Kidney (tissue), 14 donors: ENCODE data around the gene PLIN5. TPM values are rescaled to one million over a fixed set of nuclear protein-coding genes. Genes with fewer than 3 reads are reported as not detected.

Experiments
- DNase-seq, 5 donors: peaks; one replicate each; pipeline ENCODE4 v3.0.0-alpha.2; 2013 to 2020
- FAIRE-seq: peaks from 2 replicates; lab custom pipeline; 2012; peaks lifted over from hg19 to GRCh38; lab: Jason Lieb, UNC
- H3K27ac ChIP-seq, 2 donors: one replicate each; pipeline ENCODE4 v1.7.0; 2013; ENCODE audit warnings: low read depth in 2 of 2, low read length in 2 of 2, inconsistent platforms in 1 of 2
- H3K27me3 ChIP-seq: one replicate; pipeline ENCODE4 v1.7.1; 2013; ENCODE audit warnings: low read length, inconsistent platforms; ENCODE audit not compliant: control insufficient read depth, insufficient read depth
- H3K36me3 ChIP-seq, 3 donors: one replicate each; pipeline versions ENCODE4 v1.7.0 to v1.7.1; 2013; ENCODE audit warnings: low read length in 3 of 3, control low read depth in 1 of 3, inconsistent platforms in 1 of 3; ENCODE audit not compliant: insufficient read depth in 3 of 3, control insufficient read depth in 2 of 3
- H3K4me1 ChIP-seq, 3 donors: one replicate each; pipeline versions ENCODE4 v1.7.0 to v1.7.1; 2013; ENCODE audit warnings: low read length in 3 of 3, inconsistent platforms in 1 of 3, low read depth in 1 of 3; ENCODE audit not compliant: control insufficient read depth in 2 of 3, insufficient read depth in 2 of 3
- H3K4me3 ChIP-seq, 3 donors: one replicate each; pipeline versions ENCODE4 v1.7.0 to v1.8.1; 2013; ENCODE audit warnings: low read length in 3 of 3, control low read depth in 1 of 3, inconsistent platforms in 1 of 3
- H3K9ac ChIP-seq, 3 donors: one replicate each; pipeline versions ENCODE4 v1.7.0 to v1.7.1; 2013; ENCODE audit warnings: low read length in 3 of 3, control low read depth in 1 of 3, inconsistent platforms in 1 of 3
- H3K9me3 ChIP-seq, 3 donors: one replicate each; pipeline versions ENCODE4 v1.7.0 to v1.7.1; 2013; ENCODE audit warnings: low read length in 3 of 3, control low read depth in 1 of 3, inconsistent platforms in 1 of 3; ENCODE audit not compliant: control insufficient read depth in 2 of 3, insufficient read depth in 1 of 3
- intact Hi-C: fragments of 100-400 bp; cut with DNase I; formaldehyde crosslinking; loops from one replicate; pipeline ENCODE4 v1.11.1; 2022
- polyA plus RNA-seq: library from polyadenylated mRNA; stranded (reverse); fragments of 350-450 nt; fragmentation: Illumina TruSeq; extraction: RNeasy Lipid Tissue Mini Kit (QIAGEN cat#74804); gene quantifications from one replicate; pipeline ENCODE4 v1.2.3, GENCODE V29; 2014; ENCODE audit warnings: low read depth, low replicate concordance; ENCODE audit not compliant: insufficient read depth
- total RNA-seq: library from RNA; stranded (reverse); fragmentation: NEBNext Ultra II Directional; extraction: Animal tissue kit (Norgen Biotek cat#: 25700); gene quantifications from one replicate; pipeline ENCODE4 v1.2.1, GENCODE V29; 2021
- TF ChIP-seq, protein P1 (sequence below): IDR thresholded peaks from 3 replicates; pipeline ENCODE4 v1.5.1; 2012; ENCODE audit warnings: mild to moderate bottlenecking, moderate library complexity, borderline replicate concordance; ENCODE audit not compliant: insufficient read depth; ENCODE audit errors: extremely low read depth
- donor health status: control.
- donor health status: control.
- donor health status: control.
- donor health status: control.
- donor health status: control.
- donor health status: DM: yes; HTN: yes; CAD: no.
- donor health status: Normal renal cell carcinoma (clear cell type).

PLIN5 gene
- total and polyA plus RNA-seq, 2 donors from 2014 or later, result 21.2 to 30.7 TPM

DNA sequence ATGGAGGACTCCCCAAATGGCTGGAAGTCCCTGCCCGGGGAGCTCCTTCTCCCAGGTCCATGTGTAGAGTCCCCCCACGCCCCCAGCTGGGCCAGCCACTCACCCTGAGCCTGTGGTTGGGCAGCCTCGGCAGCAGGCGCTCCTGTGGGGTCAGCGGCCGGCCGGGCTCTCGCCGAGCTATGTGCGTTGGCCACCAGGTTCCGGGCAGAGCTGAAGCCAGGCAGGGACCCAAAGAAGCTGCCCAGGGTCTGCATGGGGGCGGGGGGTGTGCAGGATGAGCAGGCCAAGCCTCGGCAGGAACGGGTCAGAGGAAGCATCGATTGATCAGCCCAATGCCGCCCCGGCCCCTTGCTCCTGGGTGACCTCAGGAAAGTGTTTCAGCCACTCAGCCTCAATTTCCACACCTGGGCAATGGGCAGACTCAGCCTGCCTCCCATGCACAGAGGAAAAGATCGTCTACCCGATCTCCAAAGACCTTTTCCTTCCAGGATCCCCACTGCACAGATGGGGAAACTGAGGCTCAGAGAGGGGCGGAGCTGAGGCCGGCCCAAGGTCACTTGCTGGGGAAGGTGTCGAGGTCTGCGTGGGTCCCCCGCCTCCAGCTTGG, 17.5 kb downstream of the PLIN5 start:
- Histone ChIP-seq H3K9ac (no peak overlapping the region), H3K4me3 (no peak overlapping the region), H3K4me1 (peaks cover 0 to 7% (median 0%) of the 10 kb centered on the region in 3 donors), H3K9me3 (no peaks in the 10 kb centered on the region), H3K36me3 (no peaks in the 10 kb centered on the region), H3K27ac (no peak overlapping the region), H3K27me3 (no peaks in the 10 kb centered on the region)
- DNase-seq (no peak), FAIRE-seq (no peak)
- intact Hi-C loops, result no loop called here
- TF ChIP-seq, protein P1, sequence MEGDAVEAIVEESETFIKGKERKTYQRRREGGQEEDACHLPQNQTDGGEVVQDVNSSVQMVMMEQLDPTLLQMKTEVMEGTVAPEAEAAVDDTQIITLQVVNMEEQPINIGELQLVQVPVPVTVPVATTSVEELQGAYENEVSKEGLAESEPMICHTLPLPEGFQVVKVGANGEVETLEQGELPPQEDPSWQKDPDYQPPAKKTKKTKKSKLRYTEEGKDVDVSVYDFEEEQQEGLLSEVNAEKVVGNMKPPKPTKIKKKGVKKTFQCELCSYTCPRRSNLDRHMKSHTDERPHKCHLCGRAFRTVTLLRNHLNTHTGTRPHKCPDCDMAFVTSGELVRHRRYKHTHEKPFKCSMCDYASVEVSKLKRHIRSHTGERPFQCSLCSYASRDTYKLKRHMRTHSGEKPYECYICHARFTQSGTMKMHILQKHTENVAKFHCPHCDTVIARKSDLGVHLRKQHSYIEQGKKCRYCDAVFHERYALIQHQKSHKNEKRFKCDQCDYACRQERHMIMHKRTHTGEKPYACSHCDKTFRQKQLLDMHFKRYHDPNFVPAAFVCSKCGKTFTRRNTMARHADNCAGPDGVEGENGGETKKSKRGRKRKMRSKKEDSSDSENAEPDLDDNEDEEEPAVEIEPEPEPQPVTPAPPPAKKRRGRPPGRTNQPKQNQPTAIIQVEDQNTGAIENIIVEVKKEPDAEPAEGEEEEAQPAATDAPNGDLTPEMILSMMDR, result no peak

DNA sequence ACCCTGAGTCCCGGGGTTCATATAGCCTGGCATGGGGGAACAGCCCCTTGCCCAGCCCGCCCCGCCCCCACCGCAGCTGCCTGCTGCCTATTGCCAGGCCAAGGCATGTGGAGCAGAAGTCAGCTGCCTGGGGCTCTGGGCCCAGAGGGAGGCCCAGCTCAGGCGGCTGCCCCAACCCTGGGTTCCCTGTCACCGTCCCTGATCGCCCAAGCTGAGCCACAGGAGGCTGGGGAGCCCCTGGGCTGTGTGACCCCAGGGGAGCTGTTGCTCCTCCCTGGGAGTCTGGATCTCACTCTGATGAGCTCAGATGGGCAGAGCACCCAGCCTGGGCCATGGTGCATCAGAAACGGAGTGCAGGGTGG, 18.1 kb downstream of the PLIN5 start:
- DNase-seq, result no peak
- H3K27ac ChIP-seq, result no peak overlapping the region
- H3K9me3 ChIP-seq, result no peaks in the 10 kb centered on the region
- FAIRE-seq, result no peak
- TF ChIP-seq, protein P1, result no peak
- intact Hi-C loops, result no loop called here
- peaks cover 0 to 7% (median 0%) of the 10 kb centered on the region in 3 donors for H3K4me1 ChIP-seq
- no peak overlapping the region for H3K4me3 ChIP-seq
- no peak overlapping the region for H3K9ac ChIP-seq
- no peaks in the 10 kb centered on the region for H3K27me3 ChIP-seq
- H3K36me3 ChIP-seq, result no peaks in the 10 kb centered on the region

DNA sequence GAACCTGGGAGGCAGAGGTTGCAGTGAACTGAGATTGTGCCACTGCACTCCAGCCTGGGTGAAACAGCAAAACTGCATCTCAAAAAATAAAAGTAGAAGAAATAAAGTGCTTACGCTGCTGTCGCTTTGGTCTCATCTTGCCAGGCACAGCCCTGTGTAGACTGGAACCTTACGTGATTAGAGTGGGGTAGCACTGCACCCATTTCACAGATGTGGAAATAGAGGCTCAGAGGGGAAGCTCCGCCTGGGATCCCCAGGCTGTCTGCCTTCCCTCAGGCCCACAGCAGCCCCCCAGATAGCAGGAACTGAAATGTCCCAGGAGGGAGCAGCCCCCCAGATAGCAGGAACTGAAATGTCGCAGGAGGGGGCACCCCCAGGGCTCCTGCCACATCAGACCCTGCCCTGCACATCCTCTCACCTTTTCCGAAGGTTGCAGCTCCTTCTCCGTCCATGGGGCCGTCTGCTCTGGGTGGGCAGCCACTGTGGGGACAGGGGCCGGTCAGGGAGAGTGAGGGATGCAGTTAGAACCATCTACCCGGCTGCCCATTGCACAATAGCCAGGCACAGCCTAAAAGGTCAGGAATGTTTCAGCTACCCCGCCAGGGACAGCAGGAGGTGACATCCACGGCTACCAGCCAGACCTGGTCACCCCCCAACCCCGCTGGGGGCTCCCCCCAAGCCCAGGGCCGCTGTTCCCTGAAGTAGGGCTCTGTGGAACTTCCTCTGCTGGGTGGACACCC, 18.7 kb downstream of the PLIN5 start:
- DNase-seq (no peak), FAIRE-seq (no peak)
- H3K4me1 ChIP-seq, result peaks cover 0 to 7% (median 0%) of the 10 kb centered on the region in 3 donors
- no peak overlapping the region for H3K4me3 ChIP-seq
- H3K9me3 ChIP-seq, result no peaks in the 10 kb centered on the region
- H3K9ac ChIP-seq, result no peak overlapping the region
- no peaks in the 10 kb centered on the region for H3K36me3 ChIP-seq
- TF ChIP-seq, protein P1, result no peak
- H3K27me3 ChIP-seq, result no peaks in the 10 kb centered on the region
- intact Hi-C loops, result no loop called here
- no peak overlapping the region for H3K27ac ChIP-seq
